HCT116 (cell line): Measurements from ENCODE around the gene SYTL5.

ENCODE experiments used
- EGR1 ChIP-seq: IDR thresholded peaks from 2 replicates; pipeline ENCODE4 v1.6.1; 2012; ENCODE audit warnings: low read depth
- EZH2 ChIP-seq: fragments of 200-600 bp; sonication (generic); IDR thresholded peaks from 2 replicates; pipeline ENCODE4 v1.6.1; 2017; ENCODE audit warnings: antibody characterized with exemption, mixed run types
- EZH2phosphoT487 ChIP-seq: fragments of 200-600 bp; IDR thresholded peaks from 2 replicates; pipeline ENCODE4 v1.6.1; 2018; ENCODE audit warnings: antibody characterized with exemption, borderline replicate concordance
- FOSL1 ChIP-seq: IDR thresholded peaks from 2 replicates; pipeline ENCODE4 v1.6.1; 2012; ENCODE audit warnings: low read depth
- JUND ChIP-seq: IDR thresholded peaks from 2 replicates; pipeline ENCODE4 v1.6.1; 2012
- POLR2A ChIP-seq: IDR thresholded peaks from 2 replicates; pipeline ENCODE4 v1.7.0; 2011; ENCODE audit warnings: borderline replicate concordance; ENCODE audit not compliant: insufficient read depth, insufficient read length; ENCODE audit errors: extremely low read depth
- POLR2AphosphoS5 ChIP-seq: IDR thresholded peaks from 2 replicates; pipeline ENCODE4 v1.6.1; 2011; ENCODE audit warnings: mild to moderate bottlenecking, low read depth, low read length, moderate library complexity
- RAD21 ChIP-seq: IDR thresholded peaks from 2 replicates; pipeline ENCODE4 v1.6.1; 2012; ENCODE audit warnings: low read depth, mild to moderate bottlenecking
- TCF7L2 ChIP-seq: IDR thresholded peaks from 2 replicates; pipeline ENCODE4 v1.7.0; 2011; ENCODE audit warnings: borderline replicate concordance, inconsistent platforms; ENCODE audit not compliant: insufficient read depth, insufficient read length; ENCODE audit errors: extremely low read depth
- YY1 ChIP-seq: IDR thresholded peaks from 2 replicates; pipeline ENCODE4 v1.6.1; 2011; ENCODE audit warnings: low read length, low read depth, moderate library complexity, mild to moderate bottlenecking; ENCODE audit not compliant: insufficient replicate concordance; ENCODE audit errors: extremely low read depth
- ZFX ChIP-seq: fragments of 450-650 bp; IDR thresholded peaks from 2 replicates; pipeline ENCODE4 v1.6.1; 2017
- ZNF274 ChIP-seq: fragments of 200-500 bp; sonication (Bioruptor generic); IDR thresholded peaks from 2 replicates; pipeline ENCODE4 v1.6.1; 2014; ENCODE audit warnings: mild to moderate bottlenecking, low read depth, low read length, inconsistent platforms
- TF ChIP-seq, protein P1 (sequence below), 3 experiments: fragments of 200-600 bp in 1 of 3; sonication (generic) in 1 of 3; IDR thresholded peaks in 2 of 3; conservative IDR thresholded peaks in 1 of 3; 2 replicates each; pipeline ENCODE4 v1.5.1; 2012 to 2017; ENCODE audit warnings: low read depth in 2 of 3, low read length in 2 of 3, antibody characterized with exemption in 1 of 3, borderline replicate concordance in 1 of 3, control low read depth in 1 of 3, mild to moderate bottlenecking in 1 of 3, mixed read lengths in 1 of 3, mixed run types in 1 of 3, moderate library complexity in 1 of 3; ENCODE audit not compliant: insufficient read depth in 1 of 3

DNA sequence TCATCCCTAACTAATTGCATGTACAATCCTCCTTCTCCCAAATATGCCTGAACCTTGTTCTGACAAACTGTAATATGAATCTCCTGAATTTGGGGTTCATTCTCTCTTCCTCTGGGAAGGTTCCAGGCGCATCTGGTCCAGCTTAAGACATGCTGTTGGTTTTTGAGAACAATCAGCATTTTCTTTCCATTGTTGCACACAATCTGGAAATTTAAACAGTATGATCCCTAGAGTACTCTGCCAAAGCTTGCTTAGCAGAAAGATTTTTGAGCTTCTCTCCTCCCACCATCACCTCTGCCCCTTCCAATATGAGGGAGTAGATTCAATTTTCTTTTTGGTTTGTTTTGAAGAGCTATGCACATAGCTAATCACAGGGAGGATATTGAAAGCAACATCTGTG, 164.2 kb downstream of the SYTL5 start:
- TF ChIP-seq EGR1 = no peak
- TF ChIP-seq POLR2A = no peak
- no peak for TF ChIP-seq YY1
- TF ChIP-seq, protein P1, sequence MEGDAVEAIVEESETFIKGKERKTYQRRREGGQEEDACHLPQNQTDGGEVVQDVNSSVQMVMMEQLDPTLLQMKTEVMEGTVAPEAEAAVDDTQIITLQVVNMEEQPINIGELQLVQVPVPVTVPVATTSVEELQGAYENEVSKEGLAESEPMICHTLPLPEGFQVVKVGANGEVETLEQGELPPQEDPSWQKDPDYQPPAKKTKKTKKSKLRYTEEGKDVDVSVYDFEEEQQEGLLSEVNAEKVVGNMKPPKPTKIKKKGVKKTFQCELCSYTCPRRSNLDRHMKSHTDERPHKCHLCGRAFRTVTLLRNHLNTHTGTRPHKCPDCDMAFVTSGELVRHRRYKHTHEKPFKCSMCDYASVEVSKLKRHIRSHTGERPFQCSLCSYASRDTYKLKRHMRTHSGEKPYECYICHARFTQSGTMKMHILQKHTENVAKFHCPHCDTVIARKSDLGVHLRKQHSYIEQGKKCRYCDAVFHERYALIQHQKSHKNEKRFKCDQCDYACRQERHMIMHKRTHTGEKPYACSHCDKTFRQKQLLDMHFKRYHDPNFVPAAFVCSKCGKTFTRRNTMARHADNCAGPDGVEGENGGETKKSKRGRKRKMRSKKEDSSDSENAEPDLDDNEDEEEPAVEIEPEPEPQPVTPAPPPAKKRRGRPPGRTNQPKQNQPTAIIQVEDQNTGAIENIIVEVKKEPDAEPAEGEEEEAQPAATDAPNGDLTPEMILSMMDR (IDR thresholded peaks at IDR 0.05 in 2 of 3, conservative IDR thresholded peaks at IDR 0.05 in 1 of 3; ENCODE audit: borderline replicate concordance in 1 of 3, insufficient read depth in 1 of 3, low read depth in 2 of 3, low read length in 2 of 3) = no peak
- TF ChIP-seq EZH2phosphoT487 = no peak
- TF ChIP-seq POLR2AphosphoS5 = no peak
- no peak for TF ChIP-seq RAD21
- no peak for TF ChIP-seq ZNF274
- no peak for TF ChIP-seq ZFX
- no peak for TF ChIP-seq FOSL1
- no peak for TF ChIP-seq EZH2
- no peak for TF ChIP-seq TCF7L2
- TF ChIP-seq JUND = no peak
